Prostate gland (tissue), 2 donors: ENCODE results near the gene SF1. TPM values are rescaled to one million over a fixed set of nuclear protein-coding genes. Genes with fewer than 3 reads are reported as not detected.

Source experiments
- DNase-seq: peaks from one replicate; pipeline ENCODE4 v3.0.0-alpha.2; 2019; ENCODE audit warnings: low spot score
- H3K27ac ChIP-seq, 2 donors: fragments of 200-600 bp; sonication (generic); 2 replicates each; pipeline ENCODE4 v1.5.1; 2017 to 2019
- H3K27me3 ChIP-seq: fragments of 200-600 bp; sonication (generic); replicated peaks from 2 replicates; pipeline ENCODE4 v1.5.1; 2019; ENCODE audit not compliant: insufficient read depth
- H3K36me3 ChIP-seq, 2 donors: fragments of 200-600 bp; sonication (generic); 1 replicate in 1 of 2; 2 replicates in 1 of 2; pipeline versions ENCODE4 v1.5.1 to v1.8.1; 2017 to 2019
- H3K4me1 ChIP-seq: fragments of 200-600 bp; sonication (generic); replicated peaks from 2 replicates; pipeline ENCODE4 v1.5.1; 2019
- H3K4me3 ChIP-seq, 2 donors: fragments of 200-600 bp; sonication (generic); 2 replicates each; pipeline ENCODE4 v1.5.1; 2017 to 2019
- H3K9me3 ChIP-seq: fragments of 200-600 bp; sonication (generic); 2 replicates; pipeline ENCODE4 v1.5.1; 2017
- POLR2A ChIP-seq: fragments of 450-650 bp; IDR thresholded peaks from one replicate; pipeline ENCODE4 v1.6.1; 2016; ENCODE audit warnings: antibody characterized with exemption, mild to moderate bottlenecking
- POLR2AphosphoS5 ChIP-seq: sonication (generic); formaldehyde crosslinking; IDR thresholded peaks from one replicate; pipeline ENCODE4 v1.6.1; 2017; ENCODE audit warnings: antibody characterized with exemption
- WGBS: methylation state at CpG from one replicate; pipeline ENCODE4 v1.1.5; 2018; 5-methylcytosine and 5-hydroxymethylcytosine counted together
- intact Hi-C: fragments of 100-400 bp; cut with DNase I; formaldehyde crosslinking; loops from one replicate; pipeline ENCODE4 v1.14.2; 2022
- total RNA-seq, 2 donors: library from RNA; depleted of rRNA; stranded (reverse); fragments of >200 nt; gene quantifications; one replicate each; pipeline ENCODE4 v1.1.0, GENCODE V29; 2016
- TF ChIP-seq, protein P1 (sequence below), 4 experiments: fragments of 200-600 bp in 2 of 4; fragments of 450-650 bp in 2 of 4; sonication (generic) in 2 of 4; IDR thresholded peaks; 1 replicate in 3 of 4; 2 replicates in 1 of 4; pipeline ENCODE4 v1.5.1; 2016 to 2019; ENCODE audit warnings: antibody characterized with exemption in 4 of 4, mild to moderate bottlenecking in 2 of 4, moderate library complexity in 2 of 4

The SF1 gene
- total RNA-seq, 2 donors from 2014 or later: 263 to 409 TPM

DNA sequence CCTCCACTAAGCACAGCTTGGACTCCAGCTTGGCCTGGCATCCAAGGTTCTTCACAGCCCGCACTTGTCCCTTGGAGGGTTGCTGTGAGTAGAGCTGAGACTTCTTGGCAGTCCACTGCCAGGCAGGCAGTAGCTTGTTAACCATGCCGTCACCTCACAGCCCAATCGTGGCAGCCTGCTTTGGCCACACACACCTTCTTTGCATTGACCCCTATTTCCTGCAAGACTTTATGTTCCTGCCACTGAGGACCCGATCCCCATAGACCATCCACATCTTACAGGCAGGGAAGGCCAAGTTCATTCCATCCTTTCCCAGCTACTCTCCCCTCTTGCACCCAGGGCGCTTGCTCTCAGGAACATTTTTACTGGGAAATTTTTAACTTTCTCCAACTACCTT is 16.1 kb downstream of the SF1 start:
- peaks cover 10 to 21% of the 10 kb centered on the region in 2 donors for H3K36me3 ChIP-seq
- intact Hi-C loops: no loop called here

DNA sequence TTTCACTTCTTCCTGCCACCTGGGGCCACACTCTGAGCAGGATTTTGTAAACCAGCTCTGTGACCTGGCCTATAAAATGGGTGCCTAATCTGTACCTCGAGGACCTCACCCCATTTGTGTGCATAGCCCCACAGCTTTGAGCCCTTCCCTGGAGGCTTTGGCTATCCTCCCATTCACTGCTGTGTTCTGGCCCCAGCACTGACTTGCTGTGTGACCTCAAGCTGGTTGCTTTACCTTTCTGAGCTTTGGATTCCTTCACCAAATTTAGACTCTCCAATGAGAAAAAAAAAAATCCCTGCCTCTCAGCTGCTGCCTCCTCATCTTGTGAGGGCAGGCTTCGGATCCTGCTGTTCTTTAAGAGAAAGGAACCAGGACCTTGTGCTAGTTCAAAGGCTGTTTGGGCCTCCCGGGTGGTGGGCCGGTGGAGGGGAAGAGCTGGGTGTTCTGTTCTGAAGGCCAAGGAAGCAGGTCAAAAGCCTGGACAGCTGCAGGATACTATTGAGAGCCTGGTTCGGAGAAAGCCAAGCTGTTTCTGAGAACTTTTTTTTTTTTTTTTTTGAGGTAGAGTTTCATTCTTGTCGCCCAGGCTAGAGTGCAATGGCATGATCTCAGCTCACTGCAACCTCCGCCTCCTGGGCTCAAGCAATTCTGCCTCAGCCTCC is 17.5 kb downstream of the SF1 start:
- Histone ChIP-seq H3K4me3 (no peak overlapping the region), H3K9me3 (no peaks in the 10 kb centered on the region), H3K27ac (peak overlapping the region; percentile 48 to 62), H3K36me3 (peaks cover 0 to 7% of the 10 kb centered on the region in 2 donors), H3K27me3 (no peaks in the 10 kb centered on the region), H3K4me1 (peaks cover 6% of the 10 kb centered on the region)
- TF ChIP-seq, protein P1, sequence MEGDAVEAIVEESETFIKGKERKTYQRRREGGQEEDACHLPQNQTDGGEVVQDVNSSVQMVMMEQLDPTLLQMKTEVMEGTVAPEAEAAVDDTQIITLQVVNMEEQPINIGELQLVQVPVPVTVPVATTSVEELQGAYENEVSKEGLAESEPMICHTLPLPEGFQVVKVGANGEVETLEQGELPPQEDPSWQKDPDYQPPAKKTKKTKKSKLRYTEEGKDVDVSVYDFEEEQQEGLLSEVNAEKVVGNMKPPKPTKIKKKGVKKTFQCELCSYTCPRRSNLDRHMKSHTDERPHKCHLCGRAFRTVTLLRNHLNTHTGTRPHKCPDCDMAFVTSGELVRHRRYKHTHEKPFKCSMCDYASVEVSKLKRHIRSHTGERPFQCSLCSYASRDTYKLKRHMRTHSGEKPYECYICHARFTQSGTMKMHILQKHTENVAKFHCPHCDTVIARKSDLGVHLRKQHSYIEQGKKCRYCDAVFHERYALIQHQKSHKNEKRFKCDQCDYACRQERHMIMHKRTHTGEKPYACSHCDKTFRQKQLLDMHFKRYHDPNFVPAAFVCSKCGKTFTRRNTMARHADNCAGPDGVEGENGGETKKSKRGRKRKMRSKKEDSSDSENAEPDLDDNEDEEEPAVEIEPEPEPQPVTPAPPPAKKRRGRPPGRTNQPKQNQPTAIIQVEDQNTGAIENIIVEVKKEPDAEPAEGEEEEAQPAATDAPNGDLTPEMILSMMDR (IDR thresholded peaks at IDR 0.05): no peak
- TF ChIP-seq POLR2A: no peak
- no peak for TF ChIP-seq POLR2AphosphoS5
- intact Hi-C loops: no loop called here
- no peak for DNase-seq
- 41% methylated on average over 7 of the region's 7 CpGs for WGBS

More for the DNA sequence above, 16.1 kb downstream of the SF1 start:
- peaks cover 6% of the 10 kb centered on the region for H3K4me1 ChIP-seq
- TF ChIP-seq, protein P1 (IDR thresholded peaks at IDR 0.05): no peak
- TF ChIP-seq POLR2A: no peak
- no peak for TF ChIP-seq POLR2AphosphoS5
- DNase-seq: no peak
- no peak overlapping the region for H3K4me3 ChIP-seq
- no peaks in the 10 kb centered on the region for H3K9me3 ChIP-seq
- H3K27ac ChIP-seq: peak overlapping the region; percentile 34 to 38
- no peaks in the 10 kb centered on the region for H3K27me3 ChIP-seq
- WGBS: 19% methylated on average over 5 of the region's 5 CpGs

DNA sequence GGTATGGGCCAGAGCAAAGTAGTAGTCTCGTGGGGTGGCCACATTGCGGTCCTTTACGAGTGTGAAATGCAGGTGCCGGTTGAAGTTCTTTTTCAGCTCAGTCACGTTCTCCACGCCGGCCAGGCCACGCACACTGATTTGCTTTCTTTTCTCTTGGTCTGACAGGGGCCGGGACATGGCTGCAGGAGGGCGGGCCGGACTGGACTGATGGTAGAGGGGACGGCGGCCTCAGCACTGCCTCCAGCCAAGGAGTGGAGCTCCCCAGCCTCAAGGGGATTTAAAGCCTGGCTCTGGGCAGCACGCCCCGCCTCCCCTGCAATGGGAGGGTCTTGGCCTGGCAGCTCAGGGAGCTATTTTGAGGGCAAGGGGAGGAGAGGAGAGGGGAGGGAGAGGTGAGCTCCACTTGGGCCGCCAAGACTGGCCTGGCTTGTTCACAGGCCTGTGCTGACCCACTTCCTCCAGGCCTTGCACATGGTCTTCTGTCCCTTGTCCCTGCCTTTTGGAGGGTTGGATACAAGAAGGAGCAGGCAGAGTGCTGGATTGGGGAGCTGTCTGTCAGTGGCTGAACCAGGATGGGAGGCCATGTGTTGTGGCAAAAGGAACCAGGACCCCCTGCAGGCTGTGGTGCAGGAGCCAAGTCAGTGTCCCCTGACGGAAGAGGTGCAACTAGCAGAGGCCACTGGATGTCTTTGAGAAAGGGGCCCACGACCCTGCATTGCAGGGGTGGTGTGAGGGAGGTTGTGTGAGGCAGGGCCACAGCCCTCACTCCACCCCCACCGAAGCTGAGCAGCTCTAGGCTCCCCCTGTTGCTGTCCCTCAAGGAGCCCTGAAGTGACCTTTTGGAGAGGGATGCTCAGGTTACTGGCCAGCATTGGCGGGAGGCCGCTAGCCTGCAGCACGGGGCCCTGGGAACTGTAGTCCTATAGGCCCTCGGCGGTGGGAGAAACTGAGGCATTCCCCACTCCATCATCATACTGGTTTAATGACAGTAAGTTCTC is 18.3 kb downstream of the SF1 start, which contains the start of gene PYGM:
Gene PYGM, minus strand, starts transcription at position 253 of the 998 bp plus-strand sequence. Its CDS starts 76 bp downstream, at position 177.
- no peaks in the 10 kb centered on the region for H3K27me3 ChIP-seq
- 41% methylated on average over 24 of the region's 24 CpGs for WGBS
- DNase-seq: no peak
- H3K27ac ChIP-seq: peak within 1 kb of the TSS; percentile 48 to 62
- peaks cover 6% of the 10 kb centered on the region for H3K4me1 ChIP-seq
- no peaks in the 10 kb centered on the region for H3K9me3 ChIP-seq
- TF ChIP-seq, protein P1 (IDR thresholded peaks at IDR 0.05): no peak
- TF ChIP-seq POLR2AphosphoS5: peak; percentile 31
- intact Hi-C loops: no loop called here
- H3K4me3 ChIP-seq: peak within 1 kb of the TSS in 1 of 2 donors; percentile 3
- H3K36me3 ChIP-seq: no peaks in the 10 kb centered on the region

DNA sequence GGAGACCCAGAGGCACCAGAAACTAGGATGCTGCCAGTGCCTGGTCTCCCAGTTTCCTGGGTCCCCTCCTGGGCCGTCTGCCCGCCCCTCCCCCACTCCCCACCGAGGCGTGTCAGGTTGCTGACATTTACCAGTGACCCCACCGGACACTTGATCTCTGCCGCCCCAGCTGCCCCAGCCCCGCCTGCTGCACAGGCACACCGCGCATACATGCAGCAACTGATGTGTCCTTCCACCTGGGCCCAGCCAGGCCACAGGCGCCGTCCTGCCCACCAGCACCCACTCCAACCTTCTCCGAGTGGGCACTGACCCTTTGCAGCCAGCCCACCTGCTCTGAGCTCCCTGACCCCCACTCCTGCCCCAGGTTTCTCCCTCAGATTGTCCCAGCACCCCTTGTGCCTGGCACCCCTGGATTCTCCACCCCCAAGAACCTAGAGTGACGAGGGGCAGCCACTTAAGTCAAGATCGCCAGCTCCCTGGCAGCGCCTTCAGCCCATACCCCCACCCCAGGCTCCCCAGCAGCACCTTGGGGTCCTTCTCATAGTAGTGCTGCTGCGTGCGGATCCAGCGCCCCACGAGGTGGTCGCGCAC is 19.1 kb downstream of the SF1 start:
- TF ChIP-seq POLR2AphosphoS5 (no peak), POLR2A (no peak)
- TF ChIP-seq, protein P1 (IDR thresholded peaks at IDR 0.05): no peak
- DNase-seq: no peak
- Histone ChIP-seq H3K4me1 (peaks cover 6% of the 10 kb centered on the region), H3K36me3 (no peaks in the 10 kb centered on the region), H3K4me3 (peak overlapping the region in 1 of 2 donors; percentile 3), H3K9me3 (no peaks in the 10 kb centered on the region), H3K27me3 (no peaks in the 10 kb centered on the region), H3K27ac (peak overlapping the region; percentile 48 to 62)
- intact Hi-C loops: no loop called here
- WGBS: 54% methylated on average over 21 of the region's 21 CpGs
